Ishikawa (cell line): ENCODE results near the gene CIITA.

Source experiments
- CEBPB ChIP-seq: IDR thresholded peaks from 2 replicates; pipeline ENCODE4 v1.6.1; 2012
- CREB1 ChIP-seq: IDR thresholded peaks from 2 replicates; pipeline ENCODE4 v1.6.1; 2012; ENCODE audit warnings: low read depth
- EGR1 ChIP-seq: IDR thresholded peaks from 2 replicates; pipeline ENCODE4 v1.6.1; 2012
- EP300 ChIP-seq: IDR thresholded peaks from 2 replicates; pipeline ENCODE4 v1.6.1; 2012; ENCODE audit warnings: borderline replicate concordance
- MAX ChIP-seq: IDR thresholded peaks from 2 replicates; pipeline ENCODE4 v1.6.1; 2012
- NFIC ChIP-seq: IDR thresholded peaks from 2 replicates; pipeline ENCODE4 v1.6.1; 2012
- RAD21 ChIP-seq: IDR thresholded peaks from 2 replicates; pipeline ENCODE4 v1.6.1; 2012; ENCODE audit warnings: low read depth
- REST ChIP-seq: IDR thresholded peaks from 2 replicates; pipeline ENCODE4 v1.6.1; 2012; ENCODE audit warnings: low read depth, mild to moderate bottlenecking
- TAF1 ChIP-seq: IDR thresholded peaks from 2 replicates; pipeline ENCODE4 v1.6.1; 2012; ENCODE audit warnings: low read depth, mild to moderate bottlenecking
- TCF12 ChIP-seq: IDR thresholded peaks from 2 replicates; pipeline ENCODE4 v1.6.1; 2012; ENCODE audit warnings: low read depth
- TEAD4 ChIP-seq: IDR thresholded peaks from 2 replicates; pipeline ENCODE4 v1.6.1; 2012
- USF1 ChIP-seq: IDR thresholded peaks from 2 replicates; pipeline ENCODE4 v1.6.1; 2012
- ZBTB7A ChIP-seq: IDR thresholded peaks from 2 replicates; pipeline ENCODE4 v1.6.1; 2012; ENCODE audit warnings: low read depth

GRCh38 chr16:10935226-10935915 lies 58.4 kb downstream of the CIITA start:
- TF ChIP-seq EGR1: no peak
- TF ChIP-seq MAX: no peak
- no peak for TF ChIP-seq EP300
- no peak for TF ChIP-seq REST
- TF ChIP-seq TAF1: no peak
- no peak for TF ChIP-seq CEBPB
- TF ChIP-seq USF1: no peak
- TF ChIP-seq RAD21: no peak
- no peak for TF ChIP-seq NFIC
- no peak for TF ChIP-seq CREB1
- TF ChIP-seq TEAD4: no peak
- TF ChIP-seq TCF12: no peak
- no peak for TF ChIP-seq ZBTB7A
